Right lobe of liver (tissue), 4 donors: Measurements from ENCODE around the gene KCNA1.

Source experiments
- POLR2A ChIP-seq: fragments of 450-650 bp; IDR thresholded peaks from one replicate; pipeline ENCODE4 v1.6.1; 2017; ENCODE audit warnings: antibody characterized with exemption, mild to moderate bottlenecking
- TF ChIP-seq, protein P1 (sequence below), 4 donors: fragments of 200-600 bp in 3 of 4; fragments of 450-650 bp in 1 of 4; IDR thresholded peaks; one replicate each; pipeline versions ENCODE4 v1.5.1 to v1.8.0; 2016 to 2022; ENCODE audit warnings: antibody characterized with exemption in 4 of 4, mild to moderate bottlenecking in 2 of 4
- donor health status: DM: no; HTN: no; CAD: no.
- donor health status: DM: no; HTN: no; CAD: no.
- donor health status: DM: no; HTN: yes; CAD: no.

DNA sequence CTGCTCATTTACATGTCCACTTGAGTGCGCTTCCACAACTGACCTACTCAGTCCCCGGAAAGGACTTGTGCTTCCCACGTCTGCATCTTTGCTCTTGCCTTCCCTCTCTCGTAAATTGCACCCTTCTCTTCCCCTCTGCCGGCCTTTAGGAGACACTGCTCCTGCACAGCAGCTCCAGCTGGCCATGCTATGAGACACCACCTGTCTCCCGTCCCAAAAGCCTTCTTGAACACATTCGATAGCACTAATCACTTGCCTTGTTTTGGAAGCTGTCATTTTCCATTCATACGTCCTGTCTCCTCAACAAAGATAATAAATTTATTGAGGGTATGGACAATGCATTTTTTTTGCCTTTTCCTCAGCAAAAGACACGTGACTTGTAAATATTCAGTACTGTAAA, 15.7 kb upstream of the KCNA1 start:
- TF ChIP-seq, protein P1, sequence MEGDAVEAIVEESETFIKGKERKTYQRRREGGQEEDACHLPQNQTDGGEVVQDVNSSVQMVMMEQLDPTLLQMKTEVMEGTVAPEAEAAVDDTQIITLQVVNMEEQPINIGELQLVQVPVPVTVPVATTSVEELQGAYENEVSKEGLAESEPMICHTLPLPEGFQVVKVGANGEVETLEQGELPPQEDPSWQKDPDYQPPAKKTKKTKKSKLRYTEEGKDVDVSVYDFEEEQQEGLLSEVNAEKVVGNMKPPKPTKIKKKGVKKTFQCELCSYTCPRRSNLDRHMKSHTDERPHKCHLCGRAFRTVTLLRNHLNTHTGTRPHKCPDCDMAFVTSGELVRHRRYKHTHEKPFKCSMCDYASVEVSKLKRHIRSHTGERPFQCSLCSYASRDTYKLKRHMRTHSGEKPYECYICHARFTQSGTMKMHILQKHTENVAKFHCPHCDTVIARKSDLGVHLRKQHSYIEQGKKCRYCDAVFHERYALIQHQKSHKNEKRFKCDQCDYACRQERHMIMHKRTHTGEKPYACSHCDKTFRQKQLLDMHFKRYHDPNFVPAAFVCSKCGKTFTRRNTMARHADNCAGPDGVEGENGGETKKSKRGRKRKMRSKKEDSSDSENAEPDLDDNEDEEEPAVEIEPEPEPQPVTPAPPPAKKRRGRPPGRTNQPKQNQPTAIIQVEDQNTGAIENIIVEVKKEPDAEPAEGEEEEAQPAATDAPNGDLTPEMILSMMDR (IDR thresholded peaks at IDR 0.05) = no peak
- TF ChIP-seq POLR2A = no peak
